Liver (tissue), 9 donors: ENCODE measurements around the gene P2RY12. TPM values are rescaled to one million over a fixed set of nuclear protein-coding genes. Genes with fewer than 3 reads are reported as not detected.

ENCODE experiments used
- DNase-seq: peaks from one replicate; pipeline ENCODE4 v3.0.0-alpha.2; 2017; ENCODE audit warnings: low spot score
- H3K27ac ChIP-seq, 2 donors: one replicate each; pipeline ENCODE4 v1.7.0; 2013; ENCODE audit warnings: inconsistent platforms in 2 of 2, low read length in 2 of 2, control low read depth in 1 of 2, low read depth in 1 of 2, mild to moderate bottlenecking in 1 of 2
- H3K27me3 ChIP-seq, 4 donors: one replicate each; pipeline versions ENCODE4 v1.6.1 to v1.7.0; 2013; ENCODE audit warnings: low read length in 3 of 4, inconsistent platforms in 1 of 4, mild to moderate bottlenecking in 1 of 4, moderate library complexity in 1 of 4; ENCODE audit not compliant: control insufficient read depth in 4 of 4, insufficient read depth in 4 of 4
- H3K36me3 ChIP-seq, 4 donors: one replicate each; pipeline versions ENCODE4 v1.6.1 to v1.7.0; 2013; ENCODE audit warnings: low read length in 3 of 4, mild to moderate bottlenecking in 3 of 4, low read depth in 1 of 4, moderate library complexity in 1 of 4; ENCODE audit not compliant: control insufficient read depth in 4 of 4, insufficient read depth in 3 of 4
- H3K4me1 ChIP-seq, 4 donors: one replicate each; pipeline versions ENCODE4 v1.6.1 to v1.7.0; 2013; ENCODE audit warnings: low read length in 3 of 4, mild to moderate bottlenecking in 3 of 4, moderate library complexity in 1 of 4; ENCODE audit not compliant: control insufficient read depth in 4 of 4, insufficient read depth in 4 of 4
- H3K4me3 ChIP-seq, 3 donors: one replicate each; pipeline versions ENCODE4 v1.6.1 to v1.7.0; 2013; ENCODE audit warnings: low read length in 3 of 3, control low read depth in 1 of 3, low read depth in 1 of 3, mild to moderate bottlenecking in 1 of 3
- H3K9ac ChIP-seq, 2 donors: one replicate each; pipeline ENCODE4 v1.7.0; 2013; ENCODE audit warnings: low read length in 2 of 2, mild to moderate bottlenecking in 2 of 2, moderate library complexity in 2 of 2, control low read depth in 1 of 2, low read depth in 1 of 2
- H3K9me3 ChIP-seq, 4 donors: one replicate each; pipeline versions ENCODE4 v1.6.1 to v1.7.0; 2013; ENCODE audit warnings: low read length in 3 of 4; ENCODE audit not compliant: control insufficient read depth in 4 of 4
- ATF3 ChIP-seq: IDR thresholded peaks from 2 replicates; pipeline ENCODE4 v1.6.1; 2016; ENCODE audit warnings: antibody characterized with exemption
- EGR1 ChIP-seq, 2 donors: IDR thresholded peaks; 2 replicates each; pipeline ENCODE4 v1.6.1; 2016 to 2018; ENCODE audit warnings: antibody characterized with exemption in 2 of 2, low read depth in 2 of 2
- FOXA1 ChIP-seq: IDR thresholded peaks from 2 replicates; pipeline ENCODE4 v1.6.1; 2016; ENCODE audit warnings: antibody characterized with exemption
- FOXA2 ChIP-seq: IDR thresholded peaks from 2 replicates; pipeline ENCODE4 v1.6.1; 2016; ENCODE audit warnings: antibody characterized with exemption
- GABPA ChIP-seq, 2 donors: IDR thresholded peaks in 1 of 2; conservative IDR thresholded peaks in 1 of 2; 2 replicates each; pipeline ENCODE4 v1.6.1; 2016; ENCODE audit warnings: antibody characterized with exemption in 2 of 2, mild to moderate bottlenecking in 1 of 2, moderate library complexity in 1 of 2
- HNF4A ChIP-seq, 2 donors: conservative IDR thresholded peaks; 2 replicates each; pipeline ENCODE4 v1.6.1; 2016; ENCODE audit warnings: antibody characterized with exemption in 2 of 2, mild to moderate bottlenecking in 2 of 2
- HNF4G ChIP-seq: IDR thresholded peaks from 2 replicates; pipeline ENCODE4 v1.6.1; 2016; ENCODE audit warnings: antibody characterized with exemption
- JUND ChIP-seq, 2 donors: IDR thresholded peaks; 2 replicates each; pipeline ENCODE4 v1.6.1; 2016; ENCODE audit warnings: antibody characterized with exemption in 2 of 2
- MAX ChIP-seq: IDR thresholded peaks from 2 replicates; pipeline ENCODE4 v1.6.1; 2016; ENCODE audit warnings: antibody characterized with exemption
- NR2F2 ChIP-seq: IDR thresholded peaks from 2 replicates; pipeline ENCODE4 v1.6.1; 2016; ENCODE audit warnings: antibody characterized with exemption
- REST ChIP-seq: IDR thresholded peaks from 2 replicates; pipeline ENCODE4 v1.6.1; 2016; ENCODE audit warnings: antibody characterized with exemption, mild to moderate bottlenecking
- RXRA ChIP-seq, 2 donors: IDR thresholded peaks; 2 replicates each; pipeline ENCODE4 v1.6.1; 2017 to 2018; ENCODE audit warnings: antibody characterized with exemption in 2 of 2, mild to moderate bottlenecking in 1 of 2
- SP1 ChIP-seq: IDR thresholded peaks from 2 replicates; pipeline ENCODE4 v1.6.1; 2018; ENCODE audit warnings: antibody characterized with exemption, mild to moderate bottlenecking
- TAF1 ChIP-seq: conservative IDR thresholded peaks from 2 replicates; pipeline ENCODE4 v1.6.1; 2016; ENCODE audit warnings: antibody characterized with exemption, mild to moderate bottlenecking
- YY1 ChIP-seq: IDR thresholded peaks from 2 replicates; pipeline ENCODE4 v1.6.1; 2016; ENCODE audit warnings: antibody characterized with exemption, mild to moderate bottlenecking
- WGBS: extraction: QIAGEN DNeasy Blood & Tissue Kit; methylation state at CpG from one replicate; pipeline ENCODE4 v1.1.7; 2013; 5-methylcytosine and 5-hydroxymethylcytosine counted together
- polyA plus RNA-seq, 2 donors: library from polyadenylated mRNA; stranded (reverse) in 1 of 2; unstranded in 1 of 2; fragments of 200-250 nt in 1 of 2; fragments of >200 nt in 1 of 2; fragmentation: Nextera tagmentation in 1 of 2; extraction: Ambion mirVana in 1 of 2; gene quantifications; one replicate each; pipeline versions ENCODE4 v1.2.1 to v1.2.3, GENCODE V29; 2013 to 2015
- total RNA-seq, 2 donors: library from RNA; depleted of rRNA; stranded (reverse); fragments of >200 nt; gene quantifications; one replicate each; pipeline ENCODE4 v1.2.3, GENCODE V29; 2014
- TF ChIP-seq, protein P1 (sequence below): fragments of 150-350 bp; IDR thresholded peaks from 2 replicates; pipeline ENCODE4 v1.5.1; 2017; ENCODE audit warnings: improper control_type of control experiment, low read depth, low read length; ENCODE audit not compliant: missing input control
- TF ChIP-seq, protein P2 (sequence below): IDR thresholded peaks from 2 replicates; pipeline ENCODE4 v1.6.1; 2016; ENCODE audit warnings: antibody characterized with exemption
- donor health status: healthy.
- donor health status: healthy.
- donor health status: healthy.
- donor health status: healthy.
- donor health status: healthy.

P2RY12 gene
- total and polyA plus RNA-seq, 4 donors, result 0.43 to 2.8 (median 1.6) TPM

DNA sequence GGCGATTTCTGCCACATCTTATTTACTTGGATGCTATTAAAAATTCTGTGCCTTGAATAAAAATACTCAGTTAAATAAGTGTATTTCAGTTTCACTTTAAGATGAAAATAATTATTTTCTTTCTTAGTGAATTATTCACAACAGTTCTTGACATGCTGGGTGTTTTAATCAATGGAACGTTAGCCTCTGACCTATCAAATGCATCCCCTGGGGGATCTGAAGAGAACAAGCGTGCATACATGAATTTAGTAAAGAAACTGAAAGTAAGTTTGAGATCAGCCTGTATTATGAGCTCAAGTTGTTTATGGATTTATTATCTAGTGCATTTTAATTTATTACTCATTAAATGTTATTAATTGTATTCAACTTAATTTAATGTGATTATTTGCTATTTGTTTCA is 597 bp downstream of the P2RY12 start:
- no peak for TF ChIP-seq SP1
- TF ChIP-seq ATF3, result no peak
- no peak for TF ChIP-seq TAF1
- TF ChIP-seq EGR1 (IDR thresholded peaks at IDR 0.05; ENCODE audit: low read depth in 2 of 2), result no peak
- TF ChIP-seq YY1, result no peak
- no peak for TF ChIP-seq FOXA1
- TF ChIP-seq HNF4A (conservative IDR thresholded peaks at IDR 0.05), result no peak
- no peak for TF ChIP-seq HNF4G
- TF ChIP-seq REST, result no peak
- TF ChIP-seq, protein P1, sequence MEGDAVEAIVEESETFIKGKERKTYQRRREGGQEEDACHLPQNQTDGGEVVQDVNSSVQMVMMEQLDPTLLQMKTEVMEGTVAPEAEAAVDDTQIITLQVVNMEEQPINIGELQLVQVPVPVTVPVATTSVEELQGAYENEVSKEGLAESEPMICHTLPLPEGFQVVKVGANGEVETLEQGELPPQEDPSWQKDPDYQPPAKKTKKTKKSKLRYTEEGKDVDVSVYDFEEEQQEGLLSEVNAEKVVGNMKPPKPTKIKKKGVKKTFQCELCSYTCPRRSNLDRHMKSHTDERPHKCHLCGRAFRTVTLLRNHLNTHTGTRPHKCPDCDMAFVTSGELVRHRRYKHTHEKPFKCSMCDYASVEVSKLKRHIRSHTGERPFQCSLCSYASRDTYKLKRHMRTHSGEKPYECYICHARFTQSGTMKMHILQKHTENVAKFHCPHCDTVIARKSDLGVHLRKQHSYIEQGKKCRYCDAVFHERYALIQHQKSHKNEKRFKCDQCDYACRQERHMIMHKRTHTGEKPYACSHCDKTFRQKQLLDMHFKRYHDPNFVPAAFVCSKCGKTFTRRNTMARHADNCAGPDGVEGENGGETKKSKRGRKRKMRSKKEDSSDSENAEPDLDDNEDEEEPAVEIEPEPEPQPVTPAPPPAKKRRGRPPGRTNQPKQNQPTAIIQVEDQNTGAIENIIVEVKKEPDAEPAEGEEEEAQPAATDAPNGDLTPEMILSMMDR, result no peak
- TF ChIP-seq MAX, result no peak
- TF ChIP-seq NR2F2, result no peak
- TF ChIP-seq GABPA (IDR thresholded peaks at IDR 0.05 in 1 of 2, conservative IDR thresholded peaks at IDR 0.05 in 1 of 2), result no peak
- TF ChIP-seq FOXA2, result no peak
- TF ChIP-seq JUND (IDR thresholded peaks at IDR 0.05), result no peak
- no peak for TF ChIP-seq RXRA (IDR thresholded peaks at IDR 0.05)
- TF ChIP-seq, protein P2, sequence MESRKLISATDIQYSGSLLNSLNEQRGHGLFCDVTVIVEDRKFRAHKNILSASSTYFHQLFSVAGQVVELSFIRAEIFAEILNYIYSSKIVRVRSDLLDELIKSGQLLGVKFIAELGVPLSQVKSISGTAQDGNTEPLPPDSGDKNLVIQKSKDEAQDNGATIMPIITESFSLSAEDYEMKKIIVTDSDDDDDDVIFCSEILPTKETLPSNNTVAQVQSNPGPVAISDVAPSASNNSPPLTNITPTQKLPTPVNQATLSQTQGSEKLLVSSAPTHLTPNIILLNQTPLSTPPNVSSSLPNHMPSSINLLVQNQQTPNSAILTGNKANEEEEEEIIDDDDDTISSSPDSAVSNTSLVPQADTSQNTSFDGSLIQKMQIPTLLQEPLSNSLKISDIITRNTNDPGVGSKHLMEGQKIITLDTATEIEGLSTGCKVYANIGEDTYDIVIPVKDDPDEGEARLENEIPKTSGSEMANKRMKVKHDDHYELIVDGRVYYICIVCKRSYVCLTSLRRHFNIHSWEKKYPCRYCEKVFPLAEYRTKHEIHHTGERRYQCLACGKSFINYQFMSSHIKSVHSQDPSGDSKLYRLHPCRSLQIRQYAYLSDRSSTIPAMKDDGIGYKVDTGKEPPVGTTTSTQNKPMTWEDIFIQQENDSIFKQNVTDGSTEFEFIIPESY, result no peak
- WGBS, result 62% methylated on average over 3 of the region's 3 CpGs
- H3K27me3 ChIP-seq, result no peaks in the 10 kb centered on the region
- no peak overlapping the region for H3K27ac ChIP-seq
- no peak overlapping the region for H3K9ac ChIP-seq
- H3K9me3 ChIP-seq, result no peaks in the 10 kb centered on the region
- H3K36me3 ChIP-seq, result no peaks in the 10 kb centered on the region
- no peak for DNase-seq
- H3K4me1 ChIP-seq, result peaks cover 0 to 6% (median 3%) of the 10 kb centered on the region in 4 donors
- peak overlapping the region in 1 of 3 donors; percentile 30 for H3K4me3 ChIP-seq

- no peak for DNase-seq
- Histone ChIP-seq H3K27me3 (no peaks in the 10 kb centered on the region), H3K27ac (no peak overlapping the region), H3K9ac (no peak overlapping the region), H3K36me3 (no peaks in the 10 kb centered on the region), H3K4me3 (no peak overlapping the region), H3K4me1 (peaks cover 0 to 6% (median 3%) of the 10 kb centered on the region in 4 donors), H3K9me3 (no peaks in the 10 kb centered on the region)
- TF ChIP-seq EGR1 (IDR thresholded peaks at IDR 0.05; ENCODE audit: low read depth in 2 of 2) (no peak), ATF3 (no peak), HNF4A (conservative IDR thresholded peaks at IDR 0.05) (no peak), REST (no peak), NR2F2 (no peak), JUND (IDR thresholded peaks at IDR 0.05) (no peak), HNF4G (no peak), SP1 (no peak), RXRA (IDR thresholded peaks at IDR 0.05) (no peak), FOXA1 (no peak), TAF1 (no peak)
- TF ChIP-seq, protein P2, result no peak
- WGBS, result 91% methylated on average over 2 of the region's 2 CpGs
These were observed 1.4 kb downstream of the P2RY12 start for GRCh38 chr3:151383111-151383510.
